Neutrophil (primary cell): Measurements from ENCODE around the gene SNTB2.

ENCODE experiments used
- H3K27ac ChIP-seq: fragments of 200-600 bp; sonication (generic); 2 replicates; pipeline ENCODE4 v1.5.1; 2016; ENCODE audit warnings: mild to moderate bottlenecking, moderate library complexity
- H3K27me3 ChIP-seq: fragments of 200-600 bp; sonication (generic); 2 replicates; pipeline ENCODE4 v1.6.0; 2016; ENCODE audit warnings: mild to moderate bottlenecking
- H3K36me3 ChIP-seq: fragments of 200-600 bp; sonication (generic); 2 replicates; pipeline ENCODE4 v1.5.1; 2017
- H3K4me1 ChIP-seq, 2 experiments: fragments of 200-600 bp in 1 of 2; sonication (generic) in 1 of 2; 1 replicate in 1 of 2; 2 replicates in 1 of 2; pipeline versions ENCODE4 v1.5.1 to v1.6.1; 2013 to 2016; ENCODE audit warnings: low read depth in 1 of 2, low read length in 1 of 2, mild to moderate bottlenecking in 1 of 2, moderate library complexity in 1 of 2; ENCODE audit not compliant: control insufficient read depth in 1 of 2, insufficient read depth in 1 of 2
- H3K4me3 ChIP-seq, 2 experiments: fragments of 200-600 bp in 1 of 2; sonication (generic) in 1 of 2; 1 replicate in 1 of 2; 2 replicates in 1 of 2; pipeline ENCODE4 v1.5.1; 2013 to 2016; ENCODE audit warnings: low read depth in 1 of 2, low read length in 1 of 2, mild to moderate bottlenecking in 1 of 2, moderate library complexity in 1 of 2
- H3K9me3 ChIP-seq: fragments of 200-600 bp; sonication (generic); 2 replicates; pipeline ENCODE4 v1.5.1; 2016
- CTCF ChIP-seq: fragments of 200-600 bp; sonication (generic); IDR thresholded peaks from 2 replicates; pipeline ENCODE4 v1.5.1; 2016; ENCODE audit warnings: antibody characterized with exemption

SNTB2 gene

GRCh38 chr16:69166221-69166833, 20.6 kb upstream of the SNTB2 start:
- H3K4me1 ChIP-seq, result peaks cover 1 to 5% of the 10 kb centered on the region in 2 experiments
- peaks cover 15% of the 10 kb centered on the region for H3K36me3 ChIP-seq
- TF ChIP-seq CTCF, result no peak
- H3K9me3 ChIP-seq, result no peaks in the 10 kb centered on the region
- H3K4me3 ChIP-seq, result no peak overlapping the region
- no peak overlapping the region for H3K27ac ChIP-seq
- H3K27me3 ChIP-seq, result no peaks in the 10 kb centered on the region

GRCh38 chr16:69166946-69167930, 19.7 kb upstream of the SNTB2 start:
- peaks cover 7 to 10% of the 10 kb centered on the region in 2 experiments for H3K4me1 ChIP-seq
- H3K27me3 ChIP-seq, result no peaks in the 10 kb centered on the region
- H3K36me3 ChIP-seq, result peaks cover 15% of the 10 kb centered on the region
- H3K4me3 ChIP-seq, result no peak overlapping the region
- no peak for TF ChIP-seq CTCF
- H3K9me3 ChIP-seq, result no peaks in the 10 kb centered on the region
- no peak overlapping the region for H3K27ac ChIP-seq

- Histone ChIP-seq H3K4me1 (peaks cover 7 to 10% of the 10 kb centered on the region in 2 experiments), H3K9me3 (no peaks in the 10 kb centered on the region), H3K4me3 (no peak overlapping the region), H3K27me3 (no peaks in the 10 kb centered on the region), H3K36me3 (peaks cover 15% of the 10 kb centered on the region), H3K27ac (no peak overlapping the region)
- TF ChIP-seq CTCF, result no peak
Measured at GRCh38 chr16:69169051-69169450, 17.9 kb upstream of the SNTB2 start.

DNA sequence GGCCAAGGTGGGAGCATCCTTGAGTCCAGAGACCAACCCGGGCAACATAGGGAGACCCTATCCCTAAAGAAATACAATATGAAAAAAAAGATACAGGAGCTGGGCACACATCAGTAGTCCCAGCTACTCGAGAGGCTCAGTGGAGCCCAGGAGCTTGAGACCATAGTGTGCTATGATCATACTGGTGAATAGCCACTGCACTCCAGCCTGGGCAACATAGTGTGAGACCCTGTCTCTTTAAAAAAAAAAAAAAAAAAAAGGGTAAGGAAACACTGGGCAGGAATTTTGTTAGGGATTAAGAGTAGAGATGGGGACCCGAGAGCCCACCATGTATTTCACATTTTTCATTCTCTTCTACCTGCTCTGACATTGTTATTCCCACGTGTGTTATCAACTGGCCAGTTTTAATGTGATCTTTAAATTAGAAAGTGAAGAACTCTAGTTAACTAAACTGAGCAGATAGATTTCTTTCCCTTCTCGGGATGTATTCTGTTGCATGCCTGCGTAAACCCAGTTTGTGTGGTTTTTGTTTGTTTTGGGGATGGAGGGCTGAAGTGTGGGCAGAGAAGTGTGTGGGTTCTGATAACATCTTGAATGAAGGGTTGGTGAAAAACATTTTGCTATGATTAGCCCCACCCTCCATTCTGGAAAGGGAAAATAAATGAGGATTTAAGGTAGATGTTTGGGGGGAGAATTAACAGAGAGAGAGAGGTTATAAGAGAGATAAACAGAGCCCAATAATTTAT, 17.2 kb upstream of the SNTB2 start:
- H3K4me1 ChIP-seq, result peaks cover 7 to 10% of the 10 kb centered on the region in 2 experiments
- no peaks in the 10 kb centered on the region for H3K9me3 ChIP-seq
- peaks cover 15% of the 10 kb centered on the region for H3K36me3 ChIP-seq
- H3K27ac ChIP-seq, result no peak overlapping the region
- no peak overlapping the region for H3K4me3 ChIP-seq
- no peaks in the 10 kb centered on the region for H3K27me3 ChIP-seq
- TF ChIP-seq CTCF, result no peak

DNA sequence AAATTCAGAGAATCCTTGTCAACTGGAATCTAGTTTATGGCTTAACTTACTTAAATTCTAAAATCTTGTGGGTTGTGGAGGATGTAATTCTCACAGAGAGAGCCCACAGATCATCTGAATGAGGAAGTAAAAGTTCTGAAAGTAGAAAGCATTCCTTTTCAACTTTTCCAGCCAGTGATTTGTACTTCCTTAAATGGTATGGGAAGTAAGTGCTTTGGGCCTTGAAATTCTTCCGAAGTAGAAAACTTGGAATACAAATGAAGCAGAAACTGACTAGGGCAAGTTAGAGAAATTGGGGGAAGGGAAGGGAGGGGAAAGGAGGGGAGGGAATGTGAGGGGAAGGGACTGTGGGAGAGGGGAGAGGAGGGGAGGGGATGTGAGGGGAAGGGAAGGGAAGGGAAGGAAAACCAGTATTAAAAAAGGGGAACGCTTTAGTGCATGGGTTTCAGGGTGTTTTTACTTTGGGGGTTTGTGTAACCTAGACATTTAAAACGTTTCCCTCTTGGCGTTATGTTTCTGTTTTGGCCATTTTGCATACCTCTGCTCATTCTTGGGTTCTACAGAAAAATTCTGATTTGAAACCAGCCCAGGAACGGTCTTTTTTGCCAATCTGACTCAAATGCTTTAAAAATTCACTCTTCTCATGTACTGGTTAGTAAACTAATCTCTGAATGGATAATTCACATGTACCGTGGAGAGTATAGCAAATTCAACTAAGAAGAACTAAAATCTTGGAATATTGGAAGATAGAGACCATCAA, 15.5 kb upstream of the SNTB2 start:
- H3K27me3 ChIP-seq, result no peaks in the 10 kb centered on the region
- H3K4me1 ChIP-seq, result peaks cover 7 to 10% of the 10 kb centered on the region in 2 experiments
- H3K36me3 ChIP-seq, result peaks cover 4% of the 10 kb centered on the region
- TF ChIP-seq CTCF, result no peak
- H3K9me3 ChIP-seq, result no peaks in the 10 kb centered on the region
- H3K27ac ChIP-seq, result peak overlapping the region; percentile 57
- no peak overlapping the region for H3K4me3 ChIP-seq
